ENCODE data around the gene GADL1. TPM values are rescaled to one million over a fixed set of nuclear protein-coding genes. Genes with fewer than 3 reads are reported as not detected.

GADL1 gene
- total RNA-seq, 4 donors from 2014 or later: 0.13 to 0.55 (median 0.42) TPM

GRCh38 chr3:30693470-30694120, 200.9 kb downstream of the GADL1 start:
- no peaks in the 10 kb centered on the region for H3K9me3 ChIP-seq
- TF ChIP-seq POLR2A (IDR thresholded peaks at IDR 0.05): no peak
- TF ChIP-seq CTCF (IDR thresholded peaks at IDR 0.05 in 4 of 5, conservative IDR thresholded peaks at IDR 0.05 in 1 of 5): peak; percentile 59 to 79 (median 76)
- H3K27me3 ChIP-seq: no peaks in the 10 kb centered on the region
- intact Hi-C loops (cut with DNase I; ENCODE audit: low total_unique reads) (loop anchor here (10.0 kb wide), 3 partner anchors 179 to 489 kb away; no protein-coding TSS in a partner anchor), in situ Hi-C loops (cut with MboI; ENCODE audit: low sequenced_read_pairs in 4 of 4) (loop anchor here in 3 of 4 donors (10.0 to 25.0 kb wide), 4 partner anchors 181 to 656 kb away; no protein-coding TSS in a partner anchor)
- no peak overlapping the region for H3K4me3 ChIP-seq
- H3K27ac ChIP-seq: no peak overlapping the region
- DNase-seq (no peak), ATAC-seq (peak; percentile 82)
- H3K36me3 ChIP-seq: peaks cover 0 to 8% of the 10 kb centered on the region in 2 donors
- H3K4me1 ChIP-seq: peaks cover 40 to 46% of the 10 kb centered on the region in 2 donors

DNA sequence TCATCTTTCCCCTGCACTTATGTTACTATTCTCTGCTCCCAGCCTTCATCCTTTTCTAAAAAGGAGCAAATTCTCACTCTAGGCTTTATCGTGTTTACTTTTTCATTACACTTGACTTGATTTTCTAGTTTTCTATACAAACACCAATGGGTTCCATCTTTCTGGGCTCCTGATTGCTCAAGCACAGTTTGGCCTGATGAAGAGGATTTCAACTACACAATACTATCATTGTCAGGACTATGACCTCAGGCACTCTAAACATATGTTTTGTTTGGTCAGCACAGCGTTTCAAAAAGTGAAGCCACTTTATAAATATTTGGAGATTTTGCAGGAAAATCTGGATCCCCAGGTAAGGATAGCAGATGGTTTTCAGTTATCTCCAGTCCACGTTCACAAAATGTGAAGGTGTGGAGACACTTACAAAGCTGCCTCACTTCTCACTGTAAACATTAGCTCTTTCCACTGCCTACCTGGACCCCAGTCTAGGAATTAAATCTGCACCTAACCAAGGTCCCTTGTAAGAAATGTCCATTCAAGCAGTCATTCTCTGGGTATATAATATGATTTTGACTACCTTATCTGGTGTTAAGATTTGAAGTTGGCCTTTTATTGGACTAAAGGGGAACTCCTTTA, 201.8 kb downstream of the GADL1 start:
- DNase-seq (no peak), ATAC-seq (no peak)
- Histone ChIP-seq H3K4me3 (no peak overlapping the region), H3K36me3 (peaks cover 0 to 8% of the 10 kb centered on the region in 2 donors), H3K4me1 (peaks cover 45 to 52% of the 10 kb centered on the region in 2 donors), H3K9me3 (no peaks in the 10 kb centered on the region), H3K27me3 (no peaks in the 10 kb centered on the region), H3K27ac (no peak overlapping the region)
- in situ Hi-C loops (cut with MboI; ENCODE audit: low sequenced_read_pairs in 4 of 4) (loop anchor here in 3 of 4 donors (10.0 to 25.0 kb wide), 4 partner anchors 180 to 655 kb away; no protein-coding TSS in a partner anchor), intact Hi-C loops (cut with DNase I; ENCODE audit: low total_unique reads) (loop anchor here (10.0 kb wide), 3 partner anchors 178 to 488 kb away; no protein-coding TSS in a partner anchor)
- TF ChIP-seq POLR2A (IDR thresholded peaks at IDR 0.05) (no peak), CTCF (IDR thresholded peaks at IDR 0.05 in 4 of 5, conservative IDR thresholded peaks at IDR 0.05 in 1 of 5) (no peak)

DNA sequence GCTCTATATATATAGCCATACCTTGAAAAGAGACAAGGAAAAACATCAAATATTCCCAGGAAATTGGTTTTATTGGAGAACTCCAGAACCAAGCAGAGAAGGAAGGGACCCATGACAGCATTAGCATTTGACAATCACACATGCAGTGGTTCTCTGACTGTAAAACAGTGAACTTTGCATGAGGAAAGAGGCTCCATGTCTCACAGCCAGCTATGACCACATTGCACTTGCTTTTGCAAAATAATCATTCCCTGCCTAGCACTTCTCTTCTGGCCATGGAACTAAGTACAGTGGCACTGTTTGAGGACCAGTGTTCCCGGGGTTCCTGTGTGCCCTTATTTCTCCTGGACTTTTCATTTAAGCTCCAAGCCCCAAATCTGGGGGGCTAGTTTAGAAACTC, 202.5 kb downstream of the GADL1 start:
- H3K27ac ChIP-seq: no peak overlapping the region
- H3K9me3 ChIP-seq: no peaks in the 10 kb centered on the region
- TF ChIP-seq POLR2A (IDR thresholded peaks at IDR 0.05) (no peak), CTCF (IDR thresholded peaks at IDR 0.05 in 4 of 5, conservative IDR thresholded peaks at IDR 0.05 in 1 of 5) (no peak)
- no peaks in the 10 kb centered on the region for H3K27me3 ChIP-seq
- no peak overlapping the region for H3K4me3 ChIP-seq
- in situ Hi-C loops (cut with MboI; ENCODE audit: low sequenced_read_pairs in 4 of 4) (loop anchor here in 3 of 4 donors (10.0 to 25.0 kb wide), 4 partner anchors 180 to 655 kb away; no protein-coding TSS in a partner anchor), intact Hi-C loops (cut with DNase I; ENCODE audit: low total_unique reads) (loop anchor here (10.0 kb wide), 3 partner anchors 177 to 487 kb away; no protein-coding TSS in a partner anchor)
- ATAC-seq (no peak), DNase-seq (no peak)
- H3K36me3 ChIP-seq: peaks cover 0 to 8% of the 10 kb centered on the region in 2 donors
- peaks cover 40 to 45% of the 10 kb centered on the region in 2 donors for H3K4me1 ChIP-seq

DNA sequence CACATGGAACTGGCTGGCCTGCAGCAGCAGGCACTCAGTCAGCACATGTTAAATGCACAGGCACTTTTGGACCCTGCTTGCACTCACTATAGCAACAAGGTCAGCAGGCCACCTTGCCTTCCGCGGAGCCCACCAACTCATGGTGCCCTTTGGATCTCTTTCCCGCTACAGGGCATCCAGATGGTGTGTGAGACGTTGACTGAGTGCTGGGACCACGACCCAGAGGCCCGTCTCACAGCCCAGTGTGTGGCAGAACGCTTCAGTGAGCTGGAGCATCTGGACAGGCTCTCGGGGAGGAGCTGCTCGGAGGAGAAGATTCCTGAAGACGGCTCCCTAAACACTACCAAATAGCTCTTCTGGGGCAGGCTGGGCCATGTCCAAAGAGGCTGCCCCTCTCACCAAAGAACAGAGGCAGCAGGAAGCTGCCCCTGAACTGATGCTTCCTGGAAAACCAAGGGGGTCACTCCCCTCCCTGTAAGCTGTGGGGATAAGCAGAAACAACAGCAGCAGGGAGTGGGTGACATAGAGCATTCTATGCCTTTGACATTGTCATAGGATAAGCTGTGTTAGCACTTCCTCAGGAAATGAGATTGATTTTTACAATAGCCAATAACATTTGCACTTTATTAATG, 203.1 kb downstream of the GADL1 start:
- peak overlapping the region in 2 of 4 donors; percentile 6 to 8 for H3K27ac ChIP-seq
- peaks cover 34 to 40% of the 10 kb centered on the region in 2 donors for H3K4me1 ChIP-seq
- no peak for ATAC-seq

More for the DNA sequence above, 203.1 kb downstream of the GADL1 start:
- TF ChIP-seq CTCF (IDR thresholded peaks at IDR 0.05 in 4 of 5, conservative IDR thresholded peaks at IDR 0.05 in 1 of 5) (no peak), POLR2A (IDR thresholded peaks at IDR 0.05) (no peak)
- H3K4me3 ChIP-seq: no peak overlapping the region
- no peak for DNase-seq
- no peaks in the 10 kb centered on the region for H3K27me3 ChIP-seq
- H3K9me3 ChIP-seq: no peaks in the 10 kb centered on the region
- intact Hi-C loops (cut with DNase I; ENCODE audit: low total_unique reads) (loop anchor here (10.0 kb wide), 3 partner anchors 177 to 487 kb away; no protein-coding TSS in a partner anchor), in situ Hi-C loops (cut with MboI; ENCODE audit: low sequenced_read_pairs in 4 of 4) (loop anchor here in 3 of 4 donors (10.0 to 25.0 kb wide), 4 partner anchors 179 to 654 kb away; no protein-coding TSS in a partner anchor)
- H3K36me3 ChIP-seq: peaks cover 0 to 8% of the 10 kb centered on the region in 2 donors

Data from gastrocnemius medialis (tissue), 4 donors.